DLD1 (cell line): Measurements from ENCODE around the gene ACSBG1.

Experiments
- in situ Hi-C: cut with HindIII; loops from 2 replicates; pipeline ENCODE4 v1.10.0; 2017; ENCODE audit warnings: low sequenced_read_pairs

The ACSBG1 gene

DNA sequence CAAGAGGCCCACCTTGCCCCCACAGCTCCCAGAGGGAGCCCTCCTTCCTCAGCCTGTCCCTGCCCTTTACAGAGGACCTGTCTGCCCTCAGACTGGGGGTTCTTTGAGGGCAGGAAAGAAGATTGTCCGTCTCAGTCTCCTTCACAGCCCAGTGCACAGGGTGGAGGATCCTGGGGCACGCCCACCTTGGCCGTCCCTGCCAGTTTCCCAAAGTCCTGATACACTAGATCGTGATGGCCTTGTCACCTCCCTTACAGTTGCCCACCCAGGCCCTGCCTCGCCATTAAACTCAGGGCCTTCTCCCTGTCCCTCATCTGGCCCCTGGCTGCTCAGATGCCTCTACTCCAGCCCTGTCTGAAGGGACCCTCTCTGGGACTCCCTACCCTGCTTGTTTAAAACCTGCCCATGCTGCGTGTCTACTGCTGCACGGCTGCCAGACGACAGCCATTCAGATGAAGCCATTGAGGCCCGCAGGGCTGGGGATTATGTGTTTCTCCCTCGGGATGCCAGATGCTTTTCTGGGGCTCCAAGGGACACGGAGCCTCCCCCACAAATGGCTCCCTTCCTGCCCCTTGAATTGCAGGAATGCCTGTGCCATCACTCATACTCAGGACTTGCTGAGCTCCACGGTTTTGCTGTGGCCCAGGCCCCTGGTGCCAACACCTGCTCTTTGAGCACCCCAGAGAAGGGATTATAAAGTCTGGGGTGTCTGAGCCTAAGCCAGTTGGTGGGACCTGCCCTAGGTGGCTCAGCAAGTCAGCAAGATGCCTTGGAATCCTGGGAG lies 27.8 kb downstream of the ACSBG1 start:
- in situ Hi-C loops: no loop called here

DNA sequence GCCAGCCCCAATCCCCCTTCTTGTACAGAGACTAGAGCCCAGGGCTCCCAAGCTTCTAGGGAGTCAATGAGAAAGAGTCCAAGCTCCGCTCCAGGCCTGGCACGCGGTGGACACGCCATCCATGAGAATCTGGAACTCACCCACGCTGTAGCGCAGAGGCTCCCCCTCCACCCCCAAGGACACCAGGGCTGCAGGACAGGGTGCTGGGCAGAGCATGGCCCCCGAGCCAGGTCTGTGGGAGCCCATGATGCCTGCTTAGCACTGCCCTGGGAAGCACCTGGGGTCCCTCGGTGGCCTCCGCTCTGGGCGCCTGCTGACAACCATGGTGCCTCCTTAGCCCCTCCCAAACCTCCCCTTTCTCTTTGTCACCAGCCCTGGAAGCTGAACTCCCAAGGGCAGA lies 28.5 kb downstream of the ACSBG1 start:
- in situ Hi-C loops: no loop called here

DNA sequence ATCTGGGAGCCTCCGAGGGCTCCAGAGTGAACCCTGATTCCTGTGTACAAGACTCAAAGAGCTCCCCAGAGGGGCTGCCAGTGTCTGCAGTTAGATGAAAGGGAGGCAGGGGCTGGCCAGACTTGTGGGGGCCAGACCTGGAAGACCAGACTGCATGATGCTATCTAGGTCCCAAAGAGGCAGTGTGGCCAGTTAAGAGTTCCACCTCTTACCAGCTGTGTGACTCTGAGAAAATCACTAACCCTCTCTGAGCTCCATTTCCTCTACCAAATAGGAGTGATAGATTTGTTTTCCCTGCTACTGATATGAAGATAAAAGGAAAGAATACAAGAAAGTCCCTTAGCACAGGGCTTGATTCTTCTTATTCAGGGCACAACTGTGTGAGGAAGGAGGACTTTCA lies 29.0 kb downstream of the ACSBG1 start:
- in situ Hi-C loops: no loop called here

DNA sequence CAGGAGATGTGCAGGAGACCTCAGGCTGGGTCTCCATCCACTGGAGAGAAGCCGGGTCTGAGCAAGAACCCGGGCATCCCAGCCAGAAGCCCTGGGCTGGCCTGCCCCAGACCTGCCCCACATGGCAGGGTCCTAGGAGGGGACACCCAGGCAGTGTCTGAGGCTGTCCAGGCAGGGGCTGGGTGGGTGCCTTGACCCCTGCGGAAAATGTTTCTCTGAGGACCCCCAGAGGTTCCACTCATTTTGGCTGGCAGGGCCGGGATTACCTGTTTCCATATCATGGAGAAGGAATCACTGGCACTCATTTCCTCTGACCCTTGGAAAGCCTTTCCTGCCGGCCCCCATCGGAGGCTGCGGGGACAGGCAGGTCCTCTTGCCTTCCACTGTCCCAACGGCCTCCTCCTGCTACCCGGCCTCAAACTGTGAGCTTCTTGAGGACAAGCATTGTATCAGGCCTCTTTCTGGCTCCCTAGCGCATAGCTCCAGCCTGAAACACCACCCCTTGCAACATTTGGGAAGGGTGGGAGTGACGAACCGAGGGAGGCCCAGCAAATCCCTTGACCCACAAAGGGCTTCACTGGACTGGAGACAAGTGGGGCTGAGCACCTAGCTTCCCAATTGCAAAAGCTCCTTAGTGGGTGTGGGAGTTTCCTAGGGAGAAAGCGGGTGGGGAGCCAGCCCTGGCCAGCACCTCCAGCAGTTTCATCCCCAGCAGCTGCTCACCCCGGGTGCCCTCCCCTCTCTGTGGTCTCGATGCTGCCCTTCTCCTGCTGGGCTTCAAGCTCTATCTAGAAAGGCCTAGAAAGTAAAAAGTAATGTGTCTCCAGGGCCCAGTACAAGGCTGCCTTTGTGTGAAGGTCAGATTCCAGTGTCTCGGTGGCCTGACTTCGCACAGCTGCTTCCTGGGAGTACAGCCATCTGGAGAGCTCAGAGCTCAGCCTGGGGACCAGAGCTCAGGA lies 29.7 kb downstream of the ACSBG1 start:
- in situ Hi-C loops: no loop called here

DNA sequence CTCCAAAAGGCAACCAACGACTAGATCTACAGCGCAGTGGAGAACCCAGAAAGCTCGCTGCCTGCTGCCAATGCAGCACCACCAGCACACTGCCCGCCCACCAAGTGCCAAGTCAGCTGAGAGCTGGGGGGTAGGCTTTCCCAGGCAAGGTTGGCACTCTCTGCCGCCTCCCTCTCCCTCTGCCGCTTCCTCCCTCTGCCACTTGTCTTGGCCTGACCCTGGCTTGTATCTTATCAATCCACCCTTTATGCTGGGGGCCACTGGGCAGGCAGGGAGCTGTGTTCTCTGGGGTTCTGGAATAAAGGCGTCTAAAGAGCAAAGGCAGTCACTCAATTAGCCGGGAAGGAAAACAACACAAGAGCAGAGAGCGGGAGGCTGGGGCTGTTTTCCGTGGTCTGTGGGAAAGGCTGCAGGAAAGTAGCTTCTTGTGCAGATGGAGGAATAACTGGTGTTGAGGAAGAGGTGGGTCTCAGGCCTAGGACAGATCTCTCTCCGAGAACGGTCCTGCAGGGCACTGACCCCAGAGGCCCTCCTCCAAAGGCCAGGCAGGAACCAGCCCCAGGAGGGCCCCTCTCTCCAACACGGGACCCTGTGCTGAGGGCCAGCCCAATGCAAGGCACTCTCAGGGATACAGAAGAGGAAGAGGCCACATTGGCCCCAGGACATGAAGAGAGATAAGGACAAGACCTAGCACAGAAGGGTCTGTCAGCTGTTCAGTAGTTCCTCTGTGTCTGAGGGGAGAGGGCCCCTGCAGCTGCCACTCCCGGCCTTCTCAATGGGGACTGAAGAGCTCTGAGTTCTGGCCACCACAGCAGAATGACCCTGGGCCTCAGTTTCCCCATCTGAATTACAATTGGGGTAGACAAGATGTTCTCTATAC lies 30.8 kb downstream of the ACSBG1 start:
- in situ Hi-C loops: no loop called here

DNA sequence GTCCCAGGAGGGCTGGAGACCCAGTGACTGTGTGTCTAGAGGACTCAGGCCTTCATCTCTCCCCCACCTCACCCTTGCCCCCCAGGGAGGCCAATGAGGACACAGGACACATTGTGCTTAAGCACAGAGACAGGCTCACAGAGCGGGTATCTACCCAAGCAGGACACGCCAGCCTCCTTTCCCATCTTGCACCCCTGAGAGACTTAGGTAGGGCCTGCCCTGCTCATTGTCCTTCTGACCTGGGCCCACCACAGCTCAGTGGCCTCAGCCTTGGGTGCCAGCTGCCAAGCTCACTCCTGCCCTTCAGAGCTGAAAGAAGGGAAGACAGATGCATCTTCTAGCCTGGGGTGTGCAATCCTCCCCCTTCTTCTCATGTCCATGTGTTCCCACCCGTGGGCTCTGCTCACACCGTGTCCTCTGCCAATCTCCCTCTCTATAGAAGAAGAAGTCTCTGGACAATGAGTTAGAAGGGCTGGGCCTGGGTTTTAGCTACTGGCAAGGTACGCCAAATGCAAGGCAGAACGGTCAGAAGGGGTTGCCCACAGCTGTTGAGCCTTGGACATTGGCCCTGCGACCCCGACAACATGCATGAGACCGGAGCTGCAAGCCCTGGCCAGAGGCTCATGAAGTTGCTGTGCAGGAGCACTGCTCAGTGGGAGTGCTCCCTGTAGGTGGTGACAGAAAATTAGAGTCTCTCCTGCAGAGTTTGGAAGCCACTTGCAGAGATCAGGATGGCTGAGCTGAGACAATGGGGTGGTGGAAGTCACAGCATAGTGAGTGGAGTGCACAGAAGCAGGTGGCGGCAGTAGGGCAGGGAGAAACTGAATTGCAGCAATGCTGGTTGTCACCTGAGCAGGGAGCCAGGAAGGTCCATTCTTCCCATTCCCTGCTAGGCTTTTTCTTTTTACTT lies 32.8 kb downstream of the ACSBG1 start:
- in situ Hi-C loops: no loop called here

DNA sequence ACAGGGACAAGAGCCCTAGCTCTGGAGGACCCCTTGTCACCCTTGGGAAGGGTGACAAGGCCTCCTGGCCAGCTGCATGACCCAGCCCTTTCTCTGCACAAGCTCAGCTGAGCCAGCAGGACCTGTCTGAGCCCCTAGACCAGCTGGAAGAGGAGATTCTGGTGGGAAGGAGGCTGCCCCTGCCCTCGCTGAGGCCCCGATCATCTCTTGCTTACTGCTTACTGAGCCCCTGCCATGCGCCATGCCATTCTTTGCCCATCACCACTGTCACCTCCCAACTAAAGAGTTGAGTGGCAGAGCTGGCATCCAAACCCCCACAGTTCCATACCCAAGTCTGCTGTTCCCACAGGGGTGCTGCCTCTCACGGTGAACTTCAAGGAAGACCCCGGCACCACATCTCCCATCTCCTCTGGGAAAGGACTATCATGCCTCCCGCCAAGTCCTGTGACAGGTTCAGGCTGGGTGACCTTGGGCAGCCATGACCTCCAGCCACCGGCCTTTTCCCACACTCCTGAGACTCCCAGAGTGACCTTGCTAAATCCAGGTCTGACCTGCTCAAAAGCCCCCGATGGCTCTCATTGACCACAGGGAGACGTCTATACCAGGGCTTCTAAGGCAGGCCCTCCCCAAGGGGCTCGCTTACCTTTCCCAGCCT lies 34.0 kb downstream of the ACSBG1 start:
- in situ Hi-C loops: no loop called here

DNA sequence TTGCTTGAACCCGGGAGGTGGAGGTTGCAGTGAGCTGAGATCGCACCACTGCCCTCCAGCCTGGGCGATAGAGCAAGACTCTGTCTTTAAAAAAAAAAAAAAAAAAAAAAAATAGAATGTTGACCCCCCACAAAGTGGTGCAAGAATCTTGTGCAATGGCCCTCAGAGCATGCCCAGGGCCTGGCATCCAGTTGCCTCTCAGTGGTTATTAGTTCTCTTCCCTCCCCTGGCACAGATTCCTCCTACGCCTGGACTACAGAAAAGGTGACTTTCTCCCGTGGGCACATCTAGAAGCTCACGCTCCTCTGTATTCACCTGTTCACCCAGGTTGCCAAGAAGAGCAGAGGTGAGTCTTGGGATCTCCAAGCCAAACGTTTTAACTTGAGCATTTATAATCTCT lies 36.7 kb downstream of the ACSBG1 start:
- in situ Hi-C loops: no loop called here

DNA sequence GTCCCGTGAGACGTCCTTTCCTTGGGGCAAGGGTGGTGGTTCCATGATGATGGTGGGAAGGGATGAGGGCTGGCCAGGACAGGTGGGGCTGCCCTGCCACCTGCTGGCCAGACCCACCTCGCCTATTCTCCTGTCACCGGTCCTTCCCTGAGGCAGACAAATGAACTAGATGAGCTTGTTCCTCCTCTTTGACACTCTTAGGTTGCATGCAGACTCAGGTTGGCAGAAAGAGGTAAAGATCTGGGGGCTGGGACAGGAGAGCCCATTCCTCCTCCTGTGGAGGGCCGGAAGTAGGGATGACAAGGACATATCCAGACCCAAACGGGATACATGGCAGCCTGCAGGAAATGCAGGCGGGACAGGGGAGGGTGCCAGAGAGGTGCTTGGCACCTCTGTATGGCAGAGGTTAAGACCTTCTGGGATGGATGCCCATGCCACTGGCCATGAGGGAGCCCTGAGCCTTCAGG lies 38.6 kb downstream of the ACSBG1 start:
- in situ Hi-C loops: no loop called here

DNA sequence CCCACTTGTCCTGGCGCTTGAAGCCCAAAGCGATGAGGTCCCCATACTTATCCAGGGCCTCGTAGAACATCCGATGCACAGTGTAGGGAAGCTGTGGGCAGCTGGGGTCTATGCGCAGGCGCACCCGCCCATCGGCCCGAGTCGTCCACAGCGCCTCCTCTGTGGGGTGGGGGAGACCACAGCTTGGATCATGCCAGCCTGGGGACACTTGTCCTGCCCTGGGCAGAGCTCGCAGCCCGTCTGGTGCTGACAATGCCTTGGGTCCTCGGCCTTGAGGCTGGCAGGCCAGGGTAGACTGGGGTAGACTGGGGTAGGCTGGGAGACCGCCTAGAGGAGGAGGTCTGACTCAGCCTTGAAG lies 39.8 kb downstream of the ACSBG1 start:
- in situ Hi-C loops: no loop called here

DNA sequence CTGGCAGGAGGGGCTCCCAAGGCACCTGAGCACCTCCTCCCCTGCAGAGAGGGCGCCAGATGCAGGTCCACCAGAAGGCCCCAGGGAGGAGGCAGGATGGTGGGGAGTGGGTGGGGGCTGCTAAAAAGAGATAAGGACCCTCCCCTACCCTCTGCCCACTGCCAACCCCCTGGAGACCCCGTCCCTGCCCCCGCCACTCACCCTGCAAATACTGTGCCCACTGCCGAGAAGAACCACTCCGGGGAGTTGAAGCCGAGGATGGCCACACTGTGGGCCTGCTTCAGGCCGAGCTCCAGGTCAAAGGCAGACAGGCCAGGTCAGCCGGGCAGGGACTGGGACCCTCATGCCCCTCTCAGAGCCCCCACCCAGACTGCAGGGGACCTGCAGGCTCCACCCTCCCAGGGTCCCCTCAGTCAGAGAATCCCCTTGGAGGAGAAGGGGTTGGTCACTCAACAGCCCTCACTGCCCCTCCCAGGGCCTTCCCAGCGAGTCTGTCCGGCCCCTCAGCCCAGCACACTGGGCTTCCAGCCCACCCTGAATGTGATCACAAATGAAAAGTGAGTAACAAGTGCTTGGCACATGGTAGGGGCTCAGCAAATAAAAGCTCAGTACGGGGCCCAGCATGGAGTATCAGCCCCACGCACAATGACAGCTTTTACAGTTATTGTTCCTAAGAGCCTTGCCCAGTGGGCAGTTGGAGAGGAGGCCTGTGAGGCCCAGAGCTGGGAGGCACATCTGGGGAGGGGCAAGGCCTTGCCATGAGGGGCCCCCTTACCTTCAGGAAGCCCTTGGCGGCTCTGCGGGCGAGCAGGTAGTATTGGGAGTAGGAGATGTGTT lies 40.4 kb downstream of the ACSBG1 start:
- in situ Hi-C loops: no loop called here

DNA sequence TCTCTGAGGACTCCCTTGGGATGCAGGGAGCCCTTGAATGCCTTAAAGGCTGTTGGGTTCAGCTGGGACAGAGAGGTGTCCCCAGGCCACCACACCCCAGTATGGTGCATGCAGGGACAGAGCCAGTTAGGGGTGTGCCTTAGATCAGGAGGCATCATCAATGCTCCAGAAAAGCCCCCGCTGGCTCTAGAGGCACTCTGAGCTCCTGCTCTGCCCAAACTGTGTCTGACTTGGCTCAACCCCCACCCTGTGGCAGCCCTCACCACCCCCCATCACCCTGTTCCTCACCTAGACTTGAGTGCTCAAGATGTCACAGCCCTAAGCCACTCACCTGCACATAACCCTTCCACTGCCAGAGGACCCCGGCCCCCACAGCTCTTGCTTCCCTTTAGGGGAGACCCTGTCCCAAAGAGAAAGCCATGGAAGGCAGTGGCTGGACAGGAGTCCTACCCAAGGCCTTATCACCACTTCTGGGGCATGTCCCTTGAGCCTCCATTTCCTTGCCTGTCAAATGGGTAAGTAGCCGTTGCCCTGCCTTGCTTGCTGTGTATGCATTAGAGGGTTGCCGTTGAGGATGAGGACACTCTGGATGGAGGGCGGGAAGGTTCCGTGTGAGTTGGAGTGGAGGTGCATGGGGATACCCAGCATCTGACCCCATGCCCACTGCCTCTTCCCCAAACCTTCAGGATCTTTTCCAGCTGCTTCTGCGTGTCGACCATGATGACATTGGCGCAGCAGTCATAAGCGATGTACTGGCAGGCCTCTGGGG lies 41.4 kb downstream of the ACSBG1 start:
- in situ Hi-C loops: no loop called here

DNA sequence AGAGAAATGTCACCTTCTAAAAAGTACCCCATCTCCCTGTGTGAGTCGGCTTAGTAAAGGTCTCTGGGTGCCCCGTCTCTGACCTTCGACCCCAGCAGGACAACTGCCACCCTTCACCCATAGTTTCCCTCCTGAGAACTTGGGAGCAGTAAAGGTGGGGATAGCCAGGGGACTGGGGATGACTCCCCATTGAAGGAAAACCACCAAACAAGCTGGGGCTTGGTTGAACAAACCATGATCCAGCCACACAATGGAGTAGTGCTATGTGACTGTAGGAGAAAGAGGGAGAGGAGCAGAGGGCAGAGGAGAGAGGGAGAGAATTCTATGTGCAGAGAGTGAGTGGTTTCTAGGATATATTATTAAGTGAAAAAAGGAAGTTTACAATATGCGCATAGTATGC lies 51.5 kb downstream of the ACSBG1 start:
- in situ Hi-C loops: no loop called here

DNA sequence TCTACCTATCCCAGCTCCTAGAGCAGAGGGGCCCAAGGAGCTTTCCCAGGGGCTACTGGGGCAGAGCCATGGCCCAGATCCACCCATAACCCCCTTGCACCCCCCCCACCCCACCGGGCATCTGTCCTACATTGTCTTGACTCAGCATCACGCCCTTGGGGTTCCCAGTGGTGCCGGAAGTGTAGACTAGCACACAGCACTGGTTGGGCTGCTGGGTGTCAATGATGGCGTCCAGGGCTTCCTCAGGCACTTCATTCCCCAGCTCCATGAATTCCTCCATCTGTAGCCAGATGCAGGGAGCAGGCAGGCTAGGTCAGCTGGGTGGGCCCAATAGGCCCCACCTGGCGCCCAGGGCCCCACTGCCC lies 52.0 kb downstream of the ACSBG1 start:
- in situ Hi-C loops: no loop called here

DNA sequence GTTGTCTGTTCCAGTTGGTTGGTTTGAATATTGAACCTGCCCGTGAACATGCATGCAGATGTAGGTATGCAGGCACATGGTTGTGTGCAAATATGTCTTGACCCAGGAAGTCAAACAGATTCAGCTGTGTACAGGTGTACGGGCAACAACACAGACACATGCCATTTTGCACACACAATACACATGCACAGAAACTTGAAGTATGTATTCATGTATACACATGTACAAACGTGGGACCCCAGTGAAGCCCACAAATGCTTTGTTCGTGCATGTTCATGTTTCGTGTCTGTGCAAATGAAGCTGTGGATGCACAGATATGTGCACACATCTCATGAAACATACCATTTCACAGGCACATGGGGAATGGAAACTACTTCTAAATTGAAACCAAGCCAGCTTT lies 54.5 kb downstream of the ACSBG1 start:
- in situ Hi-C loops: no loop called here

DNA sequence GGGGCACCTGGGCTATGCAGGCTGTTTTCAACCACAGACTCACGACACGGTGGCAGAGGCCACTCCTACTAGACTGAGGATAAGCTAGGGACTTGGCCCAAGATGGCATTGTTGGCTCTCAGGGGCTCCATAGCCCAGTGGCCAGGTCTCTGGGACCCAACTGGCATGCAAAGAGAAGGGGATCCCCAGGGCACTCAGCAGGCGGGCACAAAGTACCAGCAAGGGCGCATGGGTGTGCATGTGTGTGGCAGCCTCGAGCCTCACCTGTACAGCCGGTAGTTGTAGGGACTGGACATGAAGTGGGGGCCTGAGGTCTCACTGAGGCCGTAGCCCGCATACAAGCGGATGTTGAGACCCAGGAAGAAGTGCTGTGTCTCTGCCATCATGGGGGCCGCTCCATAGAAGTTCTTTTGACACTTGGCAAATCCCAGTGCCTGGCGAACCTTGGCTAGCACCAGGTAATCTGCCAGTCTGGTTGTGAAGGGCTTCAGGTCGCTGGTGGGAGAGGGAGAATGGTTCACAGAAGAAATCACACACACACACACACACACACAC lies 55.0 kb downstream of the ACSBG1 start:
- in situ Hi-C loops: no loop called here

DNA sequence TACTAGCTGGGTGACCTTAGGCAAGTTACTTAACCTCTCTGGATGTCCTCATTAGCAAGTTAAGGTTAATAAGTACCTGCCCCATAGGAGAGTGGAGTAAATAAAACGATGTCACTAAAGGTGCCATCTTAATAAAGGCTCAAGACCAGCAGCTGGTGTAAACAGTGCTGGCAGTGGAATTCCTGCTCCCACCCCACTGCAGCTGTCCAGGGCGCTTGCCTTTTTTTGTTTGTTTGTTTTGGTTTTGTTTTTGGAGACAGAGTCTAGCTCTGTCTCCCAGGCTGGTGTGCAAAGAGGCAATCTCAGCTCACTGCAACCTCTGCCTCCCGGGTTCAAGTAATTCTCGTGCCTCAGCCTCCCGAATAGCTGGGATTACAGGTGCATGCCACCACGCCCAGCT lies 56.3 kb downstream of the ACSBG1 start:
- in situ Hi-C loops: no loop called here

DNA sequence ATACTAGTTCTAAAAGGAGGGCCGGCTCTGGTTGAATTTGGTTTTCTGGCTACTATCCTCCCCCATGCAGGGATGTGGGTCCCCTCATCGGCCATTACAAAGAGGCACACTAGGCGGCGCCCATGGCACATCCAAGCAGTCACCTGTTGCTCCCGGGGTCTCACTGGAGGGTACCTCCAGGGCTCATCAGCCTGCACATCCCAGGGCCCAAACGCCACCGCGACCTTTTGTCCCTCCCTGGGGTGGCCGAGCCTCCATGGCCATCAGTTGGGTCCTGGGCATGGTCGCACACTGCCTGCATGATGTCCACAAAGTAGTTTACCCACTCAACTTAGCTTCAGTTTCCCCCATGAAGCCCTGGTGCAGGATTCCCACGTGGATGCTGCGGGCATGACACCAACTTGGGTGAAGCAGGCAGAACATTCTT lies 56.9 kb downstream of the ACSBG1 start:
- in situ Hi-C loops: no loop called here
